IMR-90 (cell line): ENCODE data around the gene MED22. TPM values are rescaled to one million over a fixed set of nuclear protein-coding genes. Genes with fewer than 3 reads are reported as not detected.

Experiments used
- ATAC-seq: fragments of 200-7000 bp; cut with Tn5 transposase; 2 replicates; pipeline ENCODE4 v1.9.1; 2020; ENCODE audit warnings: low read depth, mild to moderate bottlenecking, moderate library complexity
- BruUV-seq: library from RNA; stranded (reverse); fragments of 400-500 nt; replicated peaks from 2 replicates; lab custom pipeline; 2021; lab: Mats Ljungman, UMichigan
- CTCF ChIA-PET: fragments of 300-600 bp; formaldehyde crosslinking; extraction: SDS; loops from one replicate; lab custom pipeline; 2021; ENCODE audit warnings: antibody characterized with exemption; lab: Yijun Ruan, JAX
- POLR2A ChIA-PET: fragments of 300-600 bp; sonication (Branson Sonifier 250); formaldehyde crosslinking; loops from one replicate; lab custom pipeline; 2022; ENCODE audit warnings: antibody characterized with exemption; ENCODE audit not compliant: unreplicated experiment; lab: Charles Lee
- DNase-seq: peaks from one replicate; pipeline ENCODE4 v3.0.0; 2013
- H2AFZ ChIP-seq: replicated peaks from 2 replicates; pipeline ENCODE3; 2013; ENCODE audit warnings: low read length, mild to moderate bottlenecking; ENCODE audit not compliant: poor library complexity
- H2AK5ac ChIP-seq: 2 replicates; pipeline ENCODE4 v1.6.1; 2013; ENCODE audit warnings: low read depth, low read length, inconsistent platforms
- H2AK9ac ChIP-seq: replicated peaks from 2 replicates; pipeline ENCODE3; 2013; ENCODE audit warnings: mild to moderate bottlenecking, low read depth, low read length, moderate library complexity; ENCODE audit not compliant: poor library complexity
- H2BK120ac ChIP-seq: 2 replicates; pipeline ENCODE4 v1.6.1; 2013; ENCODE audit warnings: low read depth, low read length, inconsistent platforms
- H2BK15ac ChIP-seq: 3 replicates; pipeline ENCODE4 v1.6.1; 2013; ENCODE audit warnings: low read depth, low read length, inconsistent platforms
- H2BK20ac ChIP-seq: 2 replicates; pipeline ENCODE4 v1.6.1; 2013; ENCODE audit warnings: low read depth, mild to moderate bottlenecking, inconsistent platforms, low read length, moderate library complexity
- H2BK5ac ChIP-seq: 2 replicates; pipeline ENCODE4 v1.6.1; 2013; ENCODE audit warnings: mild to moderate bottlenecking, low read depth, low read length, inconsistent platforms; ENCODE audit not compliant: poor library complexity, severe bottlenecking
- H3K14ac ChIP-seq: replicated peaks from 2 replicates; pipeline ENCODE4 v1.6.1; 2013; ENCODE audit warnings: low read depth, low read length, inconsistent platforms
- H3K18ac ChIP-seq: 2 replicates; pipeline ENCODE4 v1.6.1; 2013; ENCODE audit warnings: low read depth, low read length, control low read depth
- H3K23ac ChIP-seq: 2 replicates; pipeline ENCODE4 v1.6.1; 2013; ENCODE audit warnings: low read depth, low read length, inconsistent platforms
- H3K27ac ChIP-seq: 2 replicates; pipeline ENCODE4 v1.5.1; 2013; ENCODE audit warnings: mild to moderate bottlenecking, control low read depth, low read length; ENCODE audit not compliant: insufficient read depth
- H3K27me3 ChIP-seq: 2 replicates; pipeline ENCODE4 v1.6.1; 2013; ENCODE audit warnings: low read length; ENCODE audit not compliant: control insufficient read depth, insufficient read depth
- H3K36me3 ChIP-seq: 2 replicates; pipeline ENCODE4 v1.6.1; 2013; ENCODE audit warnings: low read length, mixed read lengths; ENCODE audit not compliant: control insufficient read depth, insufficient read depth
- H3K4ac ChIP-seq: 2 replicates; pipeline ENCODE4 v1.6.1; 2013; ENCODE audit warnings: low read depth, low read length, inconsistent platforms
- H3K4me1 ChIP-seq: 2 replicates; pipeline ENCODE4 v1.6.1; 2013; ENCODE audit warnings: low read length, mixed read lengths; ENCODE audit not compliant: control insufficient read depth, insufficient read depth
- H3K4me2 ChIP-seq: 2 replicates; pipeline ENCODE4 v1.6.1; 2013; ENCODE audit warnings: low read depth, mild to moderate bottlenecking, control low read depth, low read length, moderate library complexity
- H3K4me3 ChIP-seq: 2 replicates; pipeline ENCODE4 v1.5.1; 2013; ENCODE audit warnings: low read depth, mild to moderate bottlenecking, control low read depth, low read length, moderate library complexity; ENCODE audit not compliant: insufficient read depth
- H3K56ac ChIP-seq: 2 replicates; pipeline ENCODE4 v1.6.1; 2013; ENCODE audit warnings: low read length, inconsistent platforms; ENCODE audit not compliant: insufficient read depth; ENCODE audit errors: extremely low read depth
- H3K79me1 ChIP-seq, 2 experiments: 2 replicates each; pipeline ENCODE4 v1.6.1; 2013; ENCODE audit warnings: low read length in 2 of 2, inconsistent platforms in 1 of 2, low read depth in 1 of 2
- H3K9ac ChIP-seq: 2 replicates; pipeline ENCODE4 v1.6.1; 2013; ENCODE audit warnings: low read depth, low read length, control low read depth
- H3K9me1 ChIP-seq: 2 replicates; pipeline ENCODE4 v1.6.1; 2013; ENCODE audit warnings: low read length, inconsistent platforms; ENCODE audit not compliant: insufficient read depth
- H3K9me3 ChIP-seq: 2 replicates; pipeline ENCODE4 v1.6.1; 2013; ENCODE audit warnings: low read length; ENCODE audit not compliant: control insufficient read depth, insufficient read depth
- H4K20me1 ChIP-seq: 2 replicates; pipeline ENCODE4 v1.6.1; 2013; ENCODE audit warnings: low read length, inconsistent platforms; ENCODE audit not compliant: insufficient read depth
- H4K5ac ChIP-seq: 2 replicates; pipeline ENCODE4 v1.6.1; 2013; ENCODE audit warnings: mild to moderate bottlenecking, low read depth, low read length, control low read depth
- H4K8ac ChIP-seq, 2 experiments: 2 replicates each; pipeline ENCODE4 v1.6.1; 2013; ENCODE audit warnings: low read depth in 2 of 2, low read length in 2 of 2, control low read depth in 1 of 2, inconsistent platforms in 1 of 2
- H4K91ac ChIP-seq: 2 replicates; pipeline ENCODE4 v1.6.1; 2013; ENCODE audit warnings: low read depth, low read length, inconsistent platforms; ENCODE audit not compliant: insufficient read depth
- BHLHE40 ChIP-seq: fragments of 150-350 bp; IDR thresholded peaks from 2 replicates; pipeline ENCODE4 v1.6.1; 2016; ENCODE audit warnings: mild to moderate bottlenecking, low read depth, low read length
- CHD1 ChIP-seq: IDR thresholded peaks from 2 replicates; pipeline ENCODE4 v1.6.1; 2012; ENCODE audit warnings: low read depth, low read length, improper control_type of control experiment
- MAZ ChIP-seq: IDR thresholded peaks from 2 replicates; pipeline ENCODE4 v1.6.1; 2012; ENCODE audit warnings: low read depth, mild to moderate bottlenecking, low read length, improper control_type of control experiment, moderate library complexity, borderline replicate concordance
- NFE2L2 ChIP-seq: fragments of 150-350 bp; IDR thresholded peaks from 2 replicates; pipeline ENCODE4 v1.6.1; 2016; ENCODE audit warnings: low read depth, mild to moderate bottlenecking, low read length
- WGBS, 2 experiments: methylation state at CpG; one replicate each; pipeline versions ENCODE4 v1.1.5 to v1.1.7; 2013; ENCODE audit warnings: missing lambda C conversion rate in 2 of 2; ENCODE audit not compliant: insufficient read length in 1 of 2; ENCODE audit errors: extremely low coverage in 2 of 2; 5-methylcytosine and 5-hydroxymethylcytosine counted together
- dilution Hi-C: fragments of 300-500 bp; cut with HindIII; formaldehyde crosslinking; loops from one replicate; pipeline ENCODE4 v1.14.3; 2018; ENCODE audit warnings: low sequenced_read_pairs; ENCODE audit not compliant: unreplicated experiment
- in situ Hi-C: fragments of 300-500 bp; cut with MboI; formaldehyde crosslinking; loops from 3 replicates; pipeline ENCODE4 v1.14.3; 2019; ENCODE audit warnings: low sequenced_read_pairs, inconsistent platforms, mixed read lengths
- intact Hi-C: fragments of 100-400 bp; cut with micrococcal nuclease; formaldehyde crosslinking; loops from 2 replicates; pipeline ENCODE4 v1.10.0; 2022
- polyA plus RNA-seq, 3 experiments: library from polyadenylated mRNA; depleted of rRNA; stranded (reverse); fragments of >200 nt; gene quantifications; 2 replicates each; pipeline ENCODE4 v1.2.3, GENCODE V29; 2012; ENCODE audit warnings: low replicate concordance in 1 of 3
- total RNA-seq: library from RNA; depleted of rRNA; stranded (reverse); fragments of >200 nt; gene quantifications from 2 replicates; pipeline ENCODE4 v1.2.3, GENCODE V29; 2012
- TF ChIP-seq, protein P1 (sequence below): fragments of 150-350 bp; IDR thresholded peaks from 2 replicates; pipeline ENCODE4 v1.6.1; 2016; ENCODE audit warnings: low read depth, mild to moderate bottlenecking, low read length, moderate library complexity, borderline replicate concordance

MED22 gene
- total and polyA plus RNA-seq, 2 of the 4 experiments (the other 2 are of a cell fraction): 7.9 to 28.3 TPM

GRCh38 chr9:133349965-133350616 is 2.2 kb upstream of the MED22 start:
- no peak overlapping the region for H4K91ac ChIP-seq
- DNase-seq (no peak), ATAC-seq (no peak)
- H2BK120ac ChIP-seq: no peak overlapping the region
- intact Hi-C loops: no loop called here
- POLR2A ChIA-PET: no interaction called here
- H4K5ac ChIP-seq: no peak overlapping the region
- H2AFZ ChIP-seq: no peak overlapping the region
- H3K56ac ChIP-seq: no peak overlapping the region
- H3K9me1 ChIP-seq: peaks cover 6% of the 10 kb centered on the region; the same call in 1 of the 2 replicates
- no peak overlapping the region for H3K4ac ChIP-seq
- H3K27me3 ChIP-seq: no peaks in the 10 kb centered on the region
- H3K14ac ChIP-seq: no peak overlapping the region
- in situ Hi-C loops: no loop called here
- TF ChIP-seq MAZ (no peak), NFE2L2 (no peak), CHD1 (no peak), BHLHE40 (no peak)
- TF ChIP-seq, protein P1, sequence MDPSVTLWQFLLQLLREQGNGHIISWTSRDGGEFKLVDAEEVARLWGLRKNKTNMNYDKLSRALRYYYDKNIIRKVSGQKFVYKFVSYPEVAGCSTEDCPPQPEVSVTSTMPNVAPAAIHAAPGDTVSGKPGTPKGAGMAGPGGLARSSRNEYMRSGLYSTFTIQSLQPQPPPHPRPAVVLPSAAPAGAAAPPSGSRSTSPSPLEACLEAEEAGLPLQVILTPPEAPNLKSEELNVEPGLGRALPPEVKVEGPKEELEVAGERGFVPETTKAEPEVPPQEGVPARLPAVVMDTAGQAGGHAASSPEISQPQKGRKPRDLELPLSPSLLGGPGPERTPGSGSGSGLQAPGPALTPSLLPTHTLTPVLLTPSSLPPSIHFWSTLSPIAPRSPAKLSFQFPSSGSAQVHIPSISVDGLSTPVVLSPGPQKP: no peak
- H3K9ac ChIP-seq: no peak overlapping the region
- no peak overlapping the region for H3K4me2 ChIP-seq
- H3K9me3 ChIP-seq: no peaks in the 10 kb centered on the region
- H2BK15ac ChIP-seq: no peak overlapping the region
- H2BK20ac ChIP-seq: no peak overlapping the region
- no peak overlapping the region for H2BK5ac ChIP-seq
- H2AK9ac ChIP-seq: no peak overlapping the region
- H3K4me3 ChIP-seq: no peak overlapping the region
- H3K4me1 ChIP-seq: peaks cover 16% of the 10 kb centered on the region
- H3K36me3 ChIP-seq: peaks cover 55% of the 10 kb centered on the region
- no peak overlapping the region for H3K23ac ChIP-seq
- no peak overlapping the region; a peak in 1 of 4 replicates for H4K8ac ChIP-seq
- H4K20me1 ChIP-seq: peaks cover 63% of the 10 kb centered on the region
- H2AK5ac ChIP-seq: no peak overlapping the region
- dilution Hi-C loops: no loop called here
- CTCF ChIA-PET: no interaction called here
- H3K18ac ChIP-seq: no peak overlapping the region
- peaks cover 29 to 76% of the 10 kb centered on the region in 2 experiments for H3K79me1 ChIP-seq
- H3K27ac ChIP-seq: no peak overlapping the region
- no TSS peak for BruUV-seq
- WGBS, 2 experiments: 91% methylated on average over 12 of the region's 15 CpGs; no CpG with 5 or more reads in 1 of the 2 experiments
